GM23248 (cell line): ENCODE results near the gene PRKD1.

ENCODE experiments used
- EZH2 ChIP-seq: fragments of 200-600 bp; sonication (generic); IDR thresholded peaks from 2 replicates; pipeline ENCODE4 v1.6.1; 2018; ENCODE audit warnings: antibody characterized with exemption, mild to moderate bottlenecking; ENCODE audit not compliant: insufficient read depth, poor library complexity, severe bottlenecking
- EZH2phosphoT487 ChIP-seq: fragments of 200-600 bp; sonication (generic); IDR thresholded peaks from 2 replicates; pipeline ENCODE4 v1.6.1; 2018; ENCODE audit warnings: antibody characterized with exemption, moderate library complexity, mild to moderate bottlenecking, low read depth; ENCODE audit not compliant: insufficient read depth

DNA sequence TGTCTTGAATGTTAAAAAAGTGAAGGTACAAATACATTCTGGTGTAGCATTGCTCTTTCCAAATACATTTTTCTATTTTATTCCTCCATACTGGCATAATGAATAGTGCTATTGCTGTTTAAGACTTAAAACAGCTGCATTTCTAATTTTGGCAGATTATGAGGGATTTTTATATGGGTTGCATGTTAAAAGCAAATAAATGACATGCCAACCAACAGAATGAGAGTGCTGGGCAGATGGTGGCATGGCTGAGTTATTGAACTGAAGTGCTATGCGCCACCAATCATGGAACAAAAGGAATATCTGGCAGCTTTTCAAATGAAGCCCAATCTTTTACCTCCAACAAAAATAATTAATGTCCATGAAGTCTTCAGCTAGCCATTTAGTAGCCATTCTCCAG, 215.0 kb downstream of the PRKD1 start:
- TF ChIP-seq EZH2phosphoT487: no peak
- no peak for TF ChIP-seq EZH2
